ACC112 (cell line): ENCODE data around the gene CLSTN1.
"Not testable (repeated sequence)": the region's sequence is repeated elsewhere in the genome, so short reads cannot be mapped to it uniquely, and the experiment has no call there.

Source experiments
- H2AFZ ChIP-seq: fragments of 200-600 bp; sonication (generic); one replicate; pipeline ENCODE4 v1.6.0; 2017; ENCODE audit warnings: antibody characterized with exemption, low read length; ENCODE audit not compliant: unreplicated experiment
- H3K27ac ChIP-seq: fragments of 200-600 bp; sonication (generic); 2 replicates; pipeline ENCODE4 v1.5.1; 2014; ENCODE audit warnings: low read depth, mild to moderate bottlenecking, antibody characterized with exemption, low read length, moderate library complexity
- H3K27me3 ChIP-seq: fragments of 200-600 bp; sonication (generic); 2 replicates; pipeline ENCODE4 v1.6.1; 2014; ENCODE audit warnings: mild to moderate bottlenecking, antibody characterized with exemption, low read length, moderate library complexity, mixed read lengths; ENCODE audit not compliant: insufficient read depth
- H3K36me3 ChIP-seq: fragments of 200-600 bp; sonication (generic); 2 replicates; pipeline ENCODE4 v1.6.1; 2016; ENCODE audit warnings: mild to moderate bottlenecking, antibody characterized with exemption, low read length, moderate library complexity, mixed read lengths; ENCODE audit not compliant: insufficient read depth
- H3K4me1 ChIP-seq: fragments of 200-600 bp; sonication (generic); one replicate; pipeline ENCODE4 v1.6.1; 2016; ENCODE audit warnings: low read length, mixed read lengths; ENCODE audit not compliant: insufficient read depth, unreplicated experiment, control insufficient read depth
- H3K4me3 ChIP-seq: fragments of 200-600 bp; sonication (generic); 2 replicates; pipeline ENCODE4 v1.5.1; 2014; ENCODE audit warnings: mild to moderate bottlenecking, low read depth, low read length
- H3K79me2 ChIP-seq: fragments of 200-600 bp; sonication (generic); one replicate; pipeline ENCODE4 v1.6.0; 2016; ENCODE audit warnings: low read length; ENCODE audit not compliant: control insufficient read depth, unreplicated experiment, insufficient read depth

Gene CLSTN1

DNA sequence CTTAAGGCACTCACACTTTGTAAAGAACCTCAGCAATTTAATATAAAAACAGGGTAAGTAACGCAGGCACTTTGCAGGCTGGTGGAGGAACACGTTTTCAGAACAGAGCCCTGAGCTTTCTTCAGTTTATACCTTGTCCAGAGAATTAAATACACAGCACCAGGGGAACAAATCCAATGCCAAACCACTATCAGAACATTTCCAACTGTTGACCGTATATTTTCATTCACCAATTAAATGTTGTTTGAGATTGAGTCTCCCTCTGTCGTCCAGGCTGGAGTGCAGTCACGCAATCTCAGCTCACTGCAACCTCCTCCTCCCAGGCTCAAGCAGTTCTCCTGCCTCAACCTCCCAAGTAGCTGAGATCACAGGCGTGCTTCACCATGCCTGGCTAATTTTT is 29.7 kb downstream of the CLSTN1 start:
- H3K27me3 ChIP-seq, result no peaks in the 10 kb centered on the region
- H3K79me2 ChIP-seq, result peaks cover 60% of the 10 kb centered on the region
- no peak overlapping the region for H3K27ac ChIP-seq

DNA sequence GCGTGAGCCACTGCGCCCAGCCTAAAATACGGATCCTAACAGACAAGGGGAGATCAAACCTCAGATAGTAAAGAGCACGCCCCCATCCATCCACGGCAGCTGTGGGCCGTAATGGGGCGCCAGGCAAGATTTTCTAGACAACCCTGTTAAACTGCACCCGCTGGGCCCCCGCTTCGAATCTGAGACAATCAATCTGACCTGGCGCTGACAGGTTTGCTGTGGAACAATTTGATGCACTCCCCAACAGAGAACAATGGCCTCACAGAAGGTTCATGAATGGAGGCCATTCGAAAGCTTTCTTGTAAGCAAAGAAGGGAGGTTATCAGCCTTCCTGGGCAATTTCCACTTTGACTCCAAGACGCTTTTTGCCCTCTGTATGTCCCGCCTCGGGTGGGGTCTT is 30.5 kb downstream of the CLSTN1 start:
- no peaks in the 10 kb centered on the region for H3K36me3 ChIP-seq
- H3K27me3 ChIP-seq, result no peaks in the 10 kb centered on the region
- no peak overlapping the region for H2AFZ ChIP-seq
- peaks cover 11% of the 10 kb centered on the region for H3K4me1 ChIP-seq
- no peak overlapping the region for H3K27ac ChIP-seq
- peaks cover 53% of the 10 kb centered on the region for H3K79me2 ChIP-seq
- H3K4me3 ChIP-seq, result no peak overlapping the region

More for the DNA sequence above, 29.7 kb downstream of the CLSTN1 start:
- no peaks in the 10 kb centered on the region for H3K36me3 ChIP-seq
- peaks cover 18% of the 10 kb centered on the region for H3K4me1 ChIP-seq
- H2AFZ ChIP-seq, result no peak overlapping the region
- no peak overlapping the region for H3K4me3 ChIP-seq

DNA sequence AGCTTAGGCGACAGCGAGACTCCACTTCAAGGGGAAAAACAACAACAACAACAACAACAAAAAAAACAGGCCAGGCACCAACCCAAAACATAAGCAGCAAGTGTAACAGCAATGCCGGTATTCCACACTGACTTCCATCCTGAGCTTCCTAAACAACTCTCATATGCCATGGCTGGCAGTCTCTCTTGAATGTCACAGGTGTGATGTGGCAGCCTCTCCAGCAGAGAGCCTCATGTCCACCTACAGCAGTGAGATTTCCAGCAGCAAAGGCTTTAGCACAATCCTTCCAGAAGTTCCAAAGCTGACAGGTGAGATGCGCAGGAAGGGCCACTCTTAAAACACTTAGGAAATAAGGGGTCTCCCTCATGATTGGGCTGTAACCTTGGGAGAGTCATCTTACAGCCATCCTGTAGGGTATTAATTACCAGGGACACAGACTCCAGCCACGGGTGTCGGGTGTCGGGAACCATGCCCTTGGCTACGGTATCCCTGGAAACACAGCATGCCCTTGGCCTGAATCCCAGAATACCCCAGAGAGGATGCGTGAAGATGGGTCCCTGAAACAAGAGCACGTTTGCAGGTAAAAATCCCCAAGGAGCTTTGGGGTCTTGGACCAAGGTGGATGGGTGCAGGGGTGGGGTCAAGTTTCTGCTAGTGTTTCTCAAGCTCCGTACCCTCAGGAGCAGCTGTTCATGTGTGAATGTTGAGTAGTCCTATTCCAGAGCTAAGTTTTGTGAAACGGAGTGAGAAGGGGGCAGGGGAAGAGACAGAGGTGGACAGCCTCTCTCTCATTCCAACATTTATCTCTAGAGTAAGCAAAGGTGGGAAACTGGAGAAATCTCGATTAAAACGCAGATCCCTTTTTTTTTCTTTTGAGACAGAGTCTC is 31.4 kb downstream of the CLSTN1 start:
- H3K27ac ChIP-seq, result no peak overlapping the region
- H3K79me2 ChIP-seq, result peaks cover 47% of the 10 kb centered on the region
- H3K4me1 ChIP-seq, result peaks cover 9% of the 10 kb centered on the region
- no peak overlapping the region for H2AFZ ChIP-seq
- H3K36me3 ChIP-seq, result no peaks in the 10 kb centered on the region
- H3K27me3 ChIP-seq, result no peaks in the 10 kb centered on the region
- H3K4me3 ChIP-seq, result no peak overlapping the region

DNA sequence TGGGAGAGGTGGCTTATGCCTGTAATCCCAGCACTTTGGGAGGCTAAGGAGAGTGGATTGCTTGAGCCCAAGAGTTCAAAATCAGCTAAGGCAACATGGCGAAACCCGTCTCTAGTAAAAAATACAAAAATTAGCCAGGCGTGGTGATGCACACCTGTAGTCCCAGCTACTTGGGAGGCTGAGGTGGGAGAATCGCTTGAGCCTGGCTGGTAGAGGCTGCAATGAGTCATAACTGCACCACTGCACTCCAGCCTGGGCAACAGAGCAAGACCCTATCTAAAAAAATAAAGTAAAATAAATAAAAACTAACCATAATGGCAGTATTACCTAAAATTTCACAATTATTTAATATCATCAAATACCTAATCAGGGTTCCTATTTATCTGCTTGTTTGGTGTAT is 34.1 kb downstream of the CLSTN1 start:
- H3K27ac ChIP-seq, H3K4me3 ChIP-seq, H3K4me1 ChIP-seq, H3K36me3 ChIP-seq, H3K27me3 ChIP-seq, H2AFZ ChIP-seq: not testable (repeated sequence)
- peaks cover 36% of the 10 kb centered on the region for H3K79me2 ChIP-seq

DNA sequence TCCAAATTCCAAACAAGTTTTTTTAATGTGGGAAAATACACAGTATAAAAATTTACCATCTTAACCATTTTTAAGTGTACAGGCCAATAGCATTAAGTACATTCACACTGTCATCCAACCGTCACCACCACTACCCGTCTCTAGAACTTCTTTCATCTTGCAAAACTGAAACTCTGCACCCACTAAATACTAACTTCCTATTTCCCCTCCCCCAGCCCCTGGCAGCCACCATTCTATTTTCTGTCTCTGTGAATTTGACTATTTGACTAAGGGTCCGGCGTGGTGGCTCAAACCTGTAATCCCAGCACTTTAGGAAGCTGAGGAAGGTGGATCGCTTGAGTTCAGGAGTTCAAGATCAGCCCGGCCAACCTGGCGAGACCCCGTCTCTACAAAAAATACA is 36.1 kb downstream of the CLSTN1 start:
- Histone ChIP-seq H3K27ac (no peak overlapping the region), H3K4me3 (no peak overlapping the region), H3K27me3 (no peaks in the 10 kb centered on the region), H2AFZ (no peak overlapping the region), H3K79me2 (peaks cover 22% of the 10 kb centered on the region), H3K36me3 (no peaks in the 10 kb centered on the region), H3K4me1 (no peaks in the 10 kb centered on the region)

DNA sequence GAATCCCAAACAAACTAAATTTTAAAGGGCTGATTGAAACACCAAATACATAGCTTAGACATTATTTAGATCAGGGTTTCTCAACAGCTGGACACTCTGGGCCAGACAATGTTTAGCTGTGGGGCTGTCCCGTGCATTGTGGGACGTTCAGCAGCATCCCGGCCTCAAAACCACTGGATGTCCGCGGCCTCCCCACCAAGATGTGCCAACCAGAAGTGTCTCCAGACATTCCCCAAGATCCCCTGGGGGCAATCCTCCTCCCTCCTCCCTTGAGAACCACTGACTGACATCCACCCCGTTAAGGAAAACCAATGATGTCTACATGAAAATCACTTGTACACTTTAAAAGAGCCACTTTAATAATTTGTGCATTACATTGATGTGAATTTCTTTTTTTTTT is 38.4 kb downstream of the CLSTN1 start:
- Histone ChIP-seq H2AFZ (no peak overlapping the region), H3K27me3 (no peaks in the 10 kb centered on the region), H3K36me3 (no peaks in the 10 kb centered on the region), H3K4me1 (no peaks in the 10 kb centered on the region), H3K79me2 (peaks cover 20% of the 10 kb centered on the region), H3K4me3 (no peak overlapping the region), H3K27ac (no peak overlapping the region)

DNA sequence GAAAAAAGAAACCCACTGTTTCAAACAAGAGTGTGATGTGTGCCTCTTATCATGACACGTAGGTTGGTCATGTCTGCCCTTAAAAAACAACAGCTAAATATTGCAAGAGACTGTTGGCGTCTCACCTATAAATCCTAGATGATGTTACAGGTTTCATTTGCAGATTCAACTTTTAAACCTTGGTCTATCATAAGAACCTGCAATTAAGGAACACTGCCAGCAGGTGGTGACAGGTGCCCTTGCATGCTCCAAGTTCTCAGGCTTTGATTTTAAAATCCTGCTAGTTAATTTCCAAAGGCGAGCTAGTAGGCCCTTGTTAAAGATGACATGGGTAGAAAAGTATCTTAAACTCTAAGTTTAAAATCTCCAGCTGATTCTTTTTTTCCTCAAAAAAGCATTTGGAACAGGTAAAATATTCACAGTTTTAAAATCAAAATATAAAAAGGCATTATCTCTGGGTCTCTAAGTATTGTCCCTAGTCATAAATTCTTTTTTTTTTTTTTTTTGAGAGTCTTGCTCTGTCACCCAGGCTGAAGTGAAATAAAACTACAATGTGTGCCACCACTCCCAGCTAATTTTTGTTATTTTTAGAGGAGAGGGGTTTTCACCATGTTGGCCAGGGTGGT is 39.1 kb downstream of the CLSTN1 start:
- H3K36me3 ChIP-seq, result no peaks in the 10 kb centered on the region
- H3K79me2 ChIP-seq, result peaks cover 16% of the 10 kb centered on the region
- H3K27ac ChIP-seq, result no peak overlapping the region

DNA sequence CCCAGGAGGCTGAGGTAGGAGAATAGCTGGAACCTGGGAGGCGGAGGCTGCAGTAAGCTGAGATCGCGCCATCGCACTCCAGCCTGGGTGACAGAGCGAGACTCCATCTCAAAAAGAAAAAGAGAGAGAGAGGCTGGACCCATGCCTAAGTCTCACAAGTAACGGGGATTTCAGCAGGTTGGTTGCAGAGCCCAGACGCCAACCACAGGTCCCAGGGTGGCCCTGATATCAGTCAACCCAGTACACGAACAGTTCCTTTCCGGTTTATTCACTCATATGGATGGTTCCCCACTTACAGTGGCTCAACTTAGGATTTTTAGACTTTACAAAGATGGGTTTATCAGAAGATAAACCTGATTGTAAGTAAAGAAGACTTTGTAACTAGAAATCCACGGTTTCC is 40.9 kb downstream of the CLSTN1 start:
- H2AFZ ChIP-seq, result no peak overlapping the region
- H3K79me2 ChIP-seq, result peaks cover 15% of the 10 kb centered on the region
- no peaks in the 10 kb centered on the region for H3K36me3 ChIP-seq
- H3K4me3 ChIP-seq, result no peak overlapping the region
- no peaks in the 10 kb centered on the region for H3K27me3 ChIP-seq
- H3K4me1 ChIP-seq, result no peaks in the 10 kb centered on the region
- H3K27ac ChIP-seq, result no peak overlapping the region

More for the DNA sequence above, 39.1 kb downstream of the CLSTN1 start:
- H3K27me3 ChIP-seq, result no peaks in the 10 kb centered on the region
- H2AFZ ChIP-seq, result no peak overlapping the region
- H3K4me1 ChIP-seq, result no peaks in the 10 kb centered on the region
- H3K4me3 ChIP-seq, result no peak overlapping the region

DNA sequence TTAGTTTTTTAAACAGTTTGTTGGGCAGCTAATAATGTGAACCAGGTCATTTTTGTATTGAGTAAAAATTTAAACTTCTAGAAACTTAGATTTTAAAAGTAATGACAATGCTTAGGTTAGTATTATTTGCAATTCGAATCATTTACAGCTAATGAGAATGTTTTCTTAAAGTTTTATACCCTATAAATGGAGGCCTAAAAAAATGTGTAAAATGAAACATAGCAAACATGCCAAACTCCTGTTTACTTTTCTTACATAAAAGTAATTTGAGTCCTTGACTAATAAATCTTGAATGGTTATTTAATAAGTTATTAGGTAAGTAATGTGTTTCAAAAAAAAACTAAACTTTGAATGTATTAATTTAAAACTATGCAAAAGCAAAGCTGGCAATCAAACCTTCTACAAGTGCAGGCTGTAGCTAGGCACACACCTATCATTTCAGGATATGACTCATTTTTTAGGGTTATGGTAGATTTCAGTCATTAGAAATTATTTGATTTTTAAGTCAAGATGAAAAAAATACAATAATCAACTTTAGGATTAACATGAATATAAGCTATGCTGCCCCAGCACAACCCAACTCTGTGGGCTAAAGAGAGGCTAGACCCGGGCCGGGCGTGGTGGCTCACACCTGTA is 41.5 kb downstream of the CLSTN1 start:
- H2AFZ ChIP-seq, result no peak overlapping the region
- H3K27ac ChIP-seq, result no peak overlapping the region
- H3K79me2 ChIP-seq, result peaks cover 18% of the 10 kb centered on the region
- no peaks in the 10 kb centered on the region for H3K36me3 ChIP-seq
- no peaks in the 10 kb centered on the region for H3K27me3 ChIP-seq
- no peak overlapping the region for H3K4me3 ChIP-seq
- no peaks in the 10 kb centered on the region for H3K4me1 ChIP-seq

DNA sequence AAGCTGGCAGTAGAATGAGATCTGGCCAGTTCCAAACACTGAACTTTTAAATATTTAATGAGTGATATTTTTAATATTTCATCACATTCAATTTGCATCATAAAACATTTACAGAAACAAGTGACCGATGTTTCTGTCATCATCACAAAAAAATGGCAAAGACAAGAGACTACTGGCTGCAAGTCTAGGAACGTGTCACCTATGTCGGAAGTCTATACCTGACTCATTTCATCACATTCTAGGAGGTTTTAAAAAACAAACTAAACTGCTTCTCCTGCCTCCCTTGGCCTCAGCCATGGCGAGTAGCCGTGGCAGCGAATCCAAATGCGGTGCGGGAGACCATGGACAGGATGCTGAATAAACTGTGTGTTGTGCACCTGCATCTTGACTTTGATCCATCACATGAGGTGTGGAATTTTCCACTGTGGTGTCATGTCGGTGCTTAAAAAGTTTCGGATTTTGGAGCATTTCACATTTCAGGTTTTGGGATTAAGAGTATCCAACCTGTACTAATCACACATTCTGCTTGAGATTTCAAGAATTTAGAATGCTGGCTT is 43.1 kb downstream of the CLSTN1 start:
- H3K36me3 ChIP-seq, result no peaks in the 10 kb centered on the region
- H3K4me3 ChIP-seq, result no peak overlapping the region
- H3K27ac ChIP-seq, result no peak overlapping the region
- H3K79me2 ChIP-seq, result peaks cover 18% of the 10 kb centered on the region
- no peaks in the 10 kb centered on the region for H3K27me3 ChIP-seq
- no peak overlapping the region for H2AFZ ChIP-seq
- no peaks in the 10 kb centered on the region for H3K4me1 ChIP-seq
